Psoas muscle (tissue), 8 donors: ENCODE data around the gene POU3F1. TPM values are rescaled to one million over a fixed set of nuclear protein-coding genes. Genes with fewer than 3 reads are reported as not detected.

Source experiments
- ATAC-seq, 4 donors: fragments of 200-7000 bp; cut with Tn5 transposase; one replicate each; pipeline ENCODE4 v1.9.1; 2020; ENCODE audit warnings: moderate library complexity in 3 of 4, mild to moderate bottlenecking in 2 of 4
- DNase-seq, 2 donors: peaks; one replicate each; pipeline ENCODE4 v3.0.0-alpha.2; 2020
- H3K27ac ChIP-seq: fragments of 200-600 bp; one replicate; pipeline ENCODE4 v1.8.0; 2022
- H3K27me3 ChIP-seq, 3 donors: fragments of 200-600 bp in 1 of 3; one replicate each; pipeline versions ENCODE4 v1.6.1 to v1.8.0; 2013 to 2022; ENCODE audit warnings: low read length in 2 of 3, mild to moderate bottlenecking in 2 of 3, moderate library complexity in 1 of 3; ENCODE audit not compliant: insufficient read depth in 3 of 3
- H3K36me3 ChIP-seq, 2 donors: fragments of 200-600 bp in 1 of 2; one replicate each; pipeline versions ENCODE4 v1.6.1 to v1.8.0; 2013 to 2022; ENCODE audit warnings: low read depth in 1 of 2, mild to moderate bottlenecking in 1 of 2, moderate library complexity in 1 of 2; ENCODE audit not compliant: insufficient read depth in 1 of 2
- H3K4me1 ChIP-seq: fragments of 200-600 bp; one replicate; pipeline ENCODE4 v1.8.0; 2022
- H3K4me3 ChIP-seq: fragments of 200-600 bp; one replicate; pipeline ENCODE4 v1.8.0; 2022; ENCODE audit warnings: mild to moderate bottlenecking
- H3K9me3 ChIP-seq: fragments of 200-600 bp; one replicate; pipeline ENCODE4 v1.8.0; 2022
- CTCF ChIP-seq: fragments of 200-600 bp; IDR thresholded peaks from one replicate; pipeline ENCODE4 v1.8.0; 2022; ENCODE audit warnings: antibody characterized with exemption
- WGBS, 3 donors: extraction: QIAGEN DNeasy Blood & Tissue Kit; methylation state at CpG; one replicate each; pipeline versions ENCODE4 v1.1.6 to v1.1.7; 2013; 5-methylcytosine and 5-hydroxymethylcytosine counted together
- intact Hi-C, 2 donors: fragments of 100-400 bp; cut with DNase I; formaldehyde crosslinking; loops; one replicate each; pipeline versions ENCODE4 v1.11.0 to v1.14.2; 2022
- polyA plus RNA-seq, 3 donors: library from polyadenylated mRNA; stranded (reverse); fragments of 200-250 nt; gene quantifications; one replicate each; pipeline ENCODE4 v1.2.3, GENCODE V29; 2013
- total RNA-seq, 4 donors: library from RNA; stranded (reverse); fragmentation: NEBNext Ultra II Directional in 2 of 4; extraction: Animal tissue kit (Norgen Biotek cat#: 25700) in 2 of 4; gene quantifications; one replicate each; pipeline versions ENCODE4 v1.2.1 to v1.2.4, GENCODE V29; 2021 to 2023
- donor health status: healthy with polysubstance abuse.
- donor health status: DM: no; HTN: no; CAD: no; lungs with moderate emphysema.
- donor health status: Bipolar disorder and iron deficiency.
- donor health status: healthy.
- donor health status: DM: yes; HTN: yes; CAD: no.
- donor health status: DM: no; HTN: no; CAD: no.
- donor health status: DM: no; HTN: no; CAD: no.
- donor health status: DM: yes; HTN: yes; CAD: no.

Gene POU3F1
- total and polyA plus RNA-seq, 7 donors = 0.04 to 0.38 (median 0.13) TPM; not detected in 1

DNA sequence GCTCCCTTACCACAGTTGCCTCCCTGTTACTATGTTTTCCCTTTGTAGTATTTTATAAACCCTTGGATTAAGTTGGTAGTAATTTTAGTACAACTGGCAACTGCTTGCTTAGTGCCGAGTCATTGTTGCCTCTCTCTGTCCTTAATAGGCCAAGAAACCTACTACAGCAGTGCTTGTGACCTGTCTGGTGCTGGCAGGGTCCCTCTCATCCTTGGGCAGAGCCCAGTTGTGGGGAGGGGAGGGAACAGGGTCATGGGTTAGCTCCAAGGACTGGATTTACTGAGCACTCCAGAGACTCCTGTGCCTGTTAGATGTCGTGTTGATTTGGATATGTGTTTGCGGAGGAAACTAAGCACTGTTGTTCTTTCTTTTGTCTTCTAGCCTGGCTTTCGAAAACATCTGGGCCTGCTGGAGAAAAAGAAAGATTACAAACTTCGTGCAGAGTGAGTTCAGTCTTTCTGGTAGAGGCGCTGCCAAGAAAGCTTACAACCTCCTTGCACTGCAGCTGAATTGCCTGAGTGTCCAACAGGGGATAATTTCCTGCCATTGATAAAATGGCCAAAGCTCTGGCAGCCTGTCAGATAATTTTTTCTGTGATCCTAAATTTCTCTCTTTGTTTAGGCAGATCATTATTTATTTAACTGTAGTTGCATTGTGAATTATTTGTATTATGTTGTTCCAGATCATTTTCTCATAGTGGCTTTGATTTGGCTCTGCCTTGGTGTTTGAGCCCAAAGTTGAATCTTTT lies 30.4 kb downstream of the POU3F1 start:
- Histone ChIP-seq H3K27ac (peak overlapping the region; percentile 98), H3K36me3 (peaks cover 2 to 61% of the 10 kb centered on the region in 2 donors), H3K4me3 (peak overlapping the region; percentile 51), H3K4me1 (peaks cover 90% of the 10 kb centered on the region), H3K27me3 (no peaks in the 10 kb centered on the region), H3K9me3 (no peaks in the 10 kb centered on the region)
- 15 to 24% (median 18%) methylated on average over 6 of the region's 6 CpGs for WGBS, 3 donors
- peak; percentile 58 to 73 (median 68) for ATAC-seq
- intact Hi-C loops = no loop called here
- TF ChIP-seq CTCF = no peak
- peak; percentile 54 to 92 for DNase-seq

GRCh38 chr1:38014724-38015424 lies 31.7 kb downstream of the POU3F1 start:
- WGBS, 3 donors = 43 to 69% (median 51%) methylated on average over 11 of the region's 11 CpGs
- DNase-seq = peak in 1 of 2 donors; percentile 57
- no peaks in the 10 kb centered on the region for H3K9me3 ChIP-seq
- H3K4me3 ChIP-seq = peak overlapping the region; percentile 85
- intact Hi-C loops = no loop called here
- H3K27ac ChIP-seq = peak overlapping the region; percentile 98
- peaks cover 90% of the 10 kb centered on the region for H3K4me1 ChIP-seq
- TF ChIP-seq CTCF = no peak
- ATAC-seq = no peak
- no peaks in the 10 kb centered on the region for H3K27me3 ChIP-seq
- peaks cover 2 to 48% of the 10 kb centered on the region in 2 donors for H3K36me3 ChIP-seq

- no peaks in the 10 kb centered on the region for H3K27me3 ChIP-seq
- H3K4me1 ChIP-seq = peaks cover 85% of the 10 kb centered on the region
- no peak for DNase-seq
- WGBS, 3 donors = 26 to 49% (median 30%) methylated on average over 4 of the region's 4 CpGs
- H3K9me3 ChIP-seq = no peaks in the 10 kb centered on the region
- peak overlapping the region; percentile 85 for H3K4me3 ChIP-seq
- no peak for TF ChIP-seq CTCF
- ATAC-seq = no peak
- peaks cover 0 to 41% of the 10 kb centered on the region in 2 donors for H3K36me3 ChIP-seq
- peak overlapping the region; percentile 98 for H3K27ac ChIP-seq
- intact Hi-C loops = no loop called here
Observed at GRCh38 chr1:38014171-38014570, 32.4 kb downstream of the POU3F1 start.

DNA sequence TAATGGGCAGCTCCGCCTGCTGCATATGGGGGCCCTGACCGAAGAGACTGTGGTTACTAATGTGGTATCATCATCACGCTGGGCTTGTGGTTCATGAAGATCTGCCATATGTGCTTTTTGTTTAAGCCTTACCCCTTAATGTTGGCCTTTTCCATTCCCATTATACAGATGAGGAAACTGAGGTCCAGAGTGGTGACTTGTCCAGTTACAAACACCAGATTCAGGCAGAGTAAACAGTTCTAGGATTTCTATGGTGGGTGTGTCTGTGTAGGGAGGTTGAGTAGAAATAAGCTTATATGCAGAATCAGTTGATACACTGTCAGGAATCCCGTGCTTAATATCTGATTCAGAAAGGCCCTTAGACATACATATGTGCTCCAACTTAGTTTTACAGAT lies 33.4 kb downstream of the POU3F1 start:
- peaks cover 84% of the 10 kb centered on the region for H3K4me1 ChIP-seq
- H3K27me3 ChIP-seq = no peaks in the 10 kb centered on the region
- intact Hi-C loops = no loop called here
- 5 to 14% (median 6%) methylated on average over 4 of the region's 4 CpGs for WGBS, 3 donors
- H3K36me3 ChIP-seq = peaks cover 0 to 32% of the 10 kb centered on the region in 2 donors
- H3K4me3 ChIP-seq = peak overlapping the region; percentile 85
- no peak for TF ChIP-seq CTCF
- no peaks in the 10 kb centered on the region for H3K9me3 ChIP-seq
- ATAC-seq = no peak
- no peak for DNase-seq
- peak overlapping the region; percentile 98 for H3K27ac ChIP-seq
